Measurements from ENCODE around the gene PPM1D.
"Not testable (repeated sequence)": the region's sequence is repeated elsewhere in the genome, so short reads cannot be mapped to it uniquely, and the experiment has no call there.

GRCh38 chr17:60668741-60669140 is 68.7 kb downstream of the PPM1D start:
- not testable (repeated sequence) for TF ChIP-seq POLR2AphosphoS5, POLR2A, CTCF, EP300 (IDR thresholded peaks at IDR 0.05)

All from suprapubic skin (tissue), 4 donors.